GM19193 (cell line): ENCODE results near the gene HMCN2.

Experiments
- POLR2A ChIP-seq: IDR thresholded peaks from 4 replicates; pipeline ENCODE4 v1.6.1; 2011; ENCODE audit not compliant: insufficient read depth, insufficient read length; ENCODE audit errors: extremely low read depth

The HMCN2 gene

GRCh38 chr9:130426883-130427282 is 161.3 kb downstream of the HMCN2 start:
- no peak for TF ChIP-seq POLR2A

GRCh38 chr9:130427326-130427725 is 161.8 kb downstream of the HMCN2 start:
- no peak for TF ChIP-seq POLR2A

GRCh38 chr9:130428086-130428665 is 162.6 kb downstream of the HMCN2 start:
- TF ChIP-seq POLR2A: no peak

- no peak for TF ChIP-seq POLR2A
These were observed 163.8 kb downstream of the HMCN2 start for GRCh38 chr9:130429381-130429780.

GRCh38 chr9:130429831-130430230 is 164.3 kb downstream of the HMCN2 start:
- no peak for TF ChIP-seq POLR2A

GRCh38 chr9:130430232-130430631 is 164.7 kb downstream of the HMCN2 start:
- TF ChIP-seq POLR2A: no peak

GRCh38 chr9:130430734-130431535 is 165.4 kb downstream of the HMCN2 start:
- no peak for TF ChIP-seq POLR2A

- no peak for TF ChIP-seq POLR2A
These were observed 166.2 kb downstream of the HMCN2 start for GRCh38 chr9:130431536-130432303.

GRCh38 chr9:130432362-130432761 is 166.8 kb downstream of the HMCN2 start:
- no peak for TF ChIP-seq POLR2A

- no peak for TF ChIP-seq POLR2A
These were observed 167.2 kb downstream of the HMCN2 start for GRCh38 chr9:130432796-130433167.

- no peak for TF ChIP-seq POLR2A
These were observed 167.8 kb downstream of the HMCN2 start for GRCh38 chr9:130433168-130433946.

GRCh38 chr9:130433947-130434262 is 168.3 kb downstream of the HMCN2 start:
- TF ChIP-seq POLR2A: no peak

GRCh38 chr9:130437011-130437789 is 171.6 kb downstream of the HMCN2 start:
- TF ChIP-seq POLR2A: no peak

GRCh38 chr9:130438382-130438981 is 172.9 kb downstream of the HMCN2 start:
- no peak for TF ChIP-seq POLR2A
